Vagina (tissue), 2 donors: ENCODE results near the gene TP73.

Experiments used
- CTCF ChIP-seq, 3 experiments: fragments of 450-650 bp in 2 of 3; fragments of 200-600 bp in 1 of 3; sonication (generic) in 1 of 3; IDR thresholded peaks; one replicate each; pipeline ENCODE4 v1.5.1; 2017 to 2019; ENCODE audit warnings: antibody characterized with exemption in 3 of 3, mild to moderate bottlenecking in 2 of 3, moderate library complexity in 2 of 3
- POLR2A ChIP-seq, 2 donors: fragments of 450-650 bp; IDR thresholded peaks; one replicate each; pipeline ENCODE4 v1.6.1; 2017; ENCODE audit warnings: antibody characterized with exemption in 2 of 2, mild to moderate bottlenecking in 2 of 2, moderate library complexity in 2 of 2

- TF ChIP-seq CTCF (IDR thresholded peaks at IDR 0.05) = no peak
- TF ChIP-seq POLR2A (IDR thresholded peaks at IDR 0.05) = no peak
Measured at GRCh38 chr1:3604997-3605823, 47.1 kb upstream of the TP73 start.
